Renal pelvis (tissue), 4 donors: ENCODE measurements around the gene SHC4. TPM values are rescaled to one million over a fixed set of nuclear protein-coding genes. Genes with fewer than 3 reads are reported as not detected.

Experiments used
- DNase-seq: peaks from one replicate; pipeline ENCODE4 v3.0.0-alpha.2; 2013
- polyA plus RNA-seq, 3 donors: library from polyadenylated mRNA; unstranded; fragments of 120-200 nt; gene quantifications; one replicate each; pipeline ENCODE4 v1.2.1, GENCODE V29; 2013; ENCODE audit not compliant: insufficient read length in 3 of 3

SHC4 gene
- polyA plus RNA-seq, 3 donors: 1.8 to 2.4 (median 2.3) TPM

DNA sequence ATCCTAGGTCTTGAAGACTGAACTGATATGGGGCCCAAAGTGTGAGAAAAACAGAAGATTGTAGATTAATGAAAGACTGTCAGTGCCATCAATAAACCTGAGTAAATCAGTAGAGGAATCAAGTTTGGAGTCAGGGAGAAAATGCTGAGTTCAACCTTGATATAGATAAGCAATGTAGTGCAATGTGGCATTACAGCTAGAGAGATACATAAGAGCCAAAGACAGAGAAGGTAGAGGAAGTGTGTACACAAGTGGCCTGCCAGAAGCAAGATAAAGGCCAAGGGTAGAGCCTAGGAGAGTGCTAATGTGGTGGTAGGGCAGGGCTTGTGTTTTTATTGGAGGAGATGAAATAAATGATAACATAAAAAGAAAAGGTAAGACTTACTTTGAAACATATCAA, 111.8 kb downstream of the SHC4 start:
- DNase-seq: no peak

DNA sequence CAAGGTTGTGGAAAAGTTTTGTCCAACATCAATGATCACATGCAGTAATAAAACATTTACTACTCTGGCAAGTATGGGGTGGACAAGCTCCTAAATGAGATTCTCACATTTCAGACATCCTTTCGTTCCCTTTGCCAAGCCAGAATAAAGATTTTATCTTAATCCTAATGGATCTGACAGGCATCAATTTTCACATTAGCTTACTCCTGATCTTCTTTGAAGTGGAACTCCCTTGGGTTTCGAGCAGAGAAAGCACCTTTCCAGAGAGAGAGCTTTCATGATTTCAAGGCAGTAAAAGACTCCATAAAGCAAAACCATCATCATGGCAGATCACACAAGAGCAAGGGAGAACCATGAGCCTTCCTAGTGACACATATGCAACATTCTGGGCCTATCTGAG, 113.1 kb downstream of the SHC4 start:
- DNase-seq: no peak

DNA sequence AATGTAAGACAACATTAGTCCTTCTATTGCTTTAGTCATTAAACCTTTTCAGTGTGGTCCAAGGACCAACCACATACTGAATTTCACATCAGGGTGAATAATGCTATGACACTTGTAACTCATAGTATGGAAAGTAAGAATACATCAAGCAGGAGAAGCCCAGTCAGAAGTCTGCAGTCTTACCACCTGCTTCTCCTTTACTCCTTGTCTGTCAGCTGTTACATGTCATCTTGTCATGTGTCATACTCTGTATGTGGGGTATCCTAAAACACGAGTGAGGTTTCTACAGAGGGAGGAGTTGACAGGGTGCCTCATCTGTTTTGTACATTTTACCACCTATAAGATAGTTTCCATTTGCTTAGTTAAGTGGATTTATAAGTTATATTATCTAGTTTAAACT, 118.6 kb downstream of the SHC4 start:
- DNase-seq: no peak

DNA sequence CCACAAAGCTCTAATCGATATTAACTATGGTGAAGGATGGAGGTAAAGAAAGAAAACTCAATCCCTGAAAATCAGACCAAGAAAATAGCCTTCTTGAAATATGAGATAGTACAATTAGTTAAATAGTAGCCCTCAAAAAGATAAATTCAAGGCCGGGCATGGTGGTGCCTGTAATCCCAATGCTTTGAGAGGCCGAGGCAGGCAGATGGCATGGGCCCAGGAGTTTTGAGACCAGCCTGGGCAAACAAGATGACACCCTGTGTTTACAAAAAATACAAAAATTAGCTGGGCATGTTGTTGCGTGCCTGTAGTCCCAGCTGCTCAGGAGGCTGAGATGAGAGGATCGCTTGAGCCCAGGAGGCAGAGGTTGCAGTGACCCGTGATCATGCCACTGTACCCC, 121.2 kb downstream of the SHC4 start:
- DNase-seq: no peak

DNA sequence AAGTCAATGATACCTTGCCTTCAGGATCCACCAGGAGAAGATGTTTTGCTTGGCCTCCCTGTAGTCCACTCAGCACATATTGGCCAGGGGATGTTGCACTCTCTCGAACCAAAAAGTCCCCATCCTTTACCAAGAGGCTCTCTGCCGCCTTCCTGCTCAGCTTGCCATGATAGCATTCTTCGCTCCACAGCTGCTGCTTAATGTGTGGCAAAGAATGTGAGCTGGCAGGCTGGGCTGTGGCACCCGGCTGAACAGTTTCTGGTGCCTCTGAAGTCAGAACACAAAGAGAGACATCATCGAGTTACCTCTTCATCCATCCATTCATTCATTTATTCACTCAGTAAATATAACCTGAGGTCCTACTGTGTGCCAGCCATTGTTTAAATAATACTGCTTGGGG, 129.0 kb downstream of the SHC4 start:
- no peak for DNase-seq

DNA sequence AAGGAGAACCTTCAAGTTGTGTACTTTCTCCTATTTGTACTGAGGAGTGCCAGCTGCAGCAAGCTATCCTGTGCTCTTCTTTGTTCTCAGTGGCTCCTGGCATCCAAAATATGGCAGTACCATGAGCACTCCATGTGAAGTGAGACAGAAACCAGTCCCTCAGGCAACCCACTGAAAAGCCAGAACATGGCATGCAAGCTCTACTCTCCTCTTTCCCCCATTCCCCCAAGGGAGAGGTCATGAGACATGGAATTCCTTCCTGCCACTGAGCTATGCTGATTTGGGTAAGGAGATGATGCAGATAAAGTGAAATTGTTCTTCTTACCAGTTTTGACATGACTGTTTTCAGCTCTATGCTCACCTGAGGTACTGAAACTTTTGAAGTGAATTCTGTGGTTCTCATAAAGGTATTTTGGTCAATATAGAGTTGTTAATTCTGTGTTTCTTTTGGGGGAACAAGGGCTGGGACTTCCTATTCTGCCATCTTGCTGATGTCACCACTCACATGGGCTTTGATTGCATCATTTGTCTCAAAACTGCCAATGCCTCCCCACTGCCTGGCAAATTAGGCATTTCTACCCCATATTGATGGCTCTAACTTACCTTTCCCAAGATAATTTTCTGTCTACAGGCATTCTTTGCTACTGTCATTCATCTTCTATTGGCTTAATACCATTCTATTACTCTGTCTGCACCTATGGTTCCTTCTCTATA, 130.0 kb downstream of the SHC4 start:
- DNase-seq: no peak

DNA sequence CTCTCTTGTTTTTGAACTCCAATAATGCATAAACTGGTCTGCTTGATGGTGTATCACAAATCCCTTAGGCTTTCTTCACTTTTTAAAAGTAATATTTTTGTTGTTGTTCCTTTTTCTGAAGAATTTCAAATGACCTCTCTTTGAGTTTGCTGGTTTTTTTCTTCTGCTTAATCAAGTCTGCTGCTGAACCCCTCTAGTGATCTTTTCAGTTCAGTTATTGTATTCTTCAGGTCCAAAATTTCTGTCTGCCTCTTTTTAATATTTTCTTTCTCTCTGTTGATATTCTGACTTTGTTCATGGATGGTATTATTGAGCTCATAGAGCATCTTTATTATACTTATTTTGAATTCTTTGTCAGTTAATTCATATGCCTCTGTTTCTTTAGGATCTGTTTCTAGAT, 131.1 kb downstream of the SHC4 start:
- DNase-seq: no peak

DNA sequence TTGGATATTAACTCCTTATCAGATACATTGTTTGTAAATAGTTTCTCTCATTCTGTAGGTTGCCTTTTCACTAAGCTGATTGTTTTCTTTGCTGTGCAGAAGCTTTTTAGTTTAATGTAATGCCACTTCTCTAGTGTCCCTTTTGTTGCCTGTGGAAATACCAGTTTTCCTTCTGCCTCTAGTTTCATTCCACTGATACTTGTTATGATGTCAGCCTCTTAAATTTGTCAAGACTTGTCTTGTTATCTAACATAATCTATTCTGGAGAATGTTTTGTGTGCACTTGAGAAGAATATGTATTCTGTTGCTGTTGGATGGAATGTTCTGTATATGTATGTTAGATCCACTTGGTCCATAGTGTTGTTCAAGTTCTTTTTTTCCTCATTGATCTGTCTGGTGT, 134.8 kb downstream of the SHC4 start:
- no peak for DNase-seq

DNA sequence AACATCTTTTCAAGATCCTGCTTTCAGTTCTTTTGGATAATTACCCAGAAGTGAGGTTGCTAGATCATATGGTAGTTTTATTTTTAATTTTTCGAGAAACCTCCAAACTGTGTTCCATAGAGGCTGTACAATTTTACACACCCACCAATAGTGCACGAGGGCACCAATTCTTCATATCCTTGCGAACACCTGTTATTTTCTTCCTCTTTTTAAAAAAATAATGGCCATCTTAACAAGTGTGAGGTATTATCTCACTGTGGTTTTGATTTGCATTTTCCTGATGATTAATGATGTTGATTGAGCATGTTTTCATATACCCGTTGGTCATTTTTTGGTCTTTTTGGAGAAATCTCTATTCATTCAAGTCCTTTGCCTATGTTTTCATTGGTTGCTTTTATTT, 135.2 kb downstream of the SHC4 start:
- no peak for DNase-seq

DNA sequence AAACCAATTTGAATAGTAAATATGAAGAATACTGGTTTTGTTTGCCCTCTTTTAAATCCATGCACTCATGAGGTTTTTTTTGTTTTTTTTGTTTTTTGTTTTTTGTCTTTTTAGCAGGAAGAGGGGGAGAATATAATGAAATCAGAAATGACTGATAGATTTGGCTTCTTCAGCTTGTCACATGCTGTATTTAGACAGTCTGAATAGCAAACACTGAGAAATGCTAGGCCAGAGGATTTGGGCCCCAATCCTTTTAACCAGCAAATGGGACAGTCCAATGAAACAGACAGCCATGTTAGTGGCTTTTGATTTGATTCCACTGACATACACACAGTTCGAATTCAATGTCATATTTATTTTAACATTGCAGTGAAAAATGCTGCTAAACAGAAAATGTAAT, 138.6 kb downstream of the SHC4 start:
- no peak for DNase-seq

DNA sequence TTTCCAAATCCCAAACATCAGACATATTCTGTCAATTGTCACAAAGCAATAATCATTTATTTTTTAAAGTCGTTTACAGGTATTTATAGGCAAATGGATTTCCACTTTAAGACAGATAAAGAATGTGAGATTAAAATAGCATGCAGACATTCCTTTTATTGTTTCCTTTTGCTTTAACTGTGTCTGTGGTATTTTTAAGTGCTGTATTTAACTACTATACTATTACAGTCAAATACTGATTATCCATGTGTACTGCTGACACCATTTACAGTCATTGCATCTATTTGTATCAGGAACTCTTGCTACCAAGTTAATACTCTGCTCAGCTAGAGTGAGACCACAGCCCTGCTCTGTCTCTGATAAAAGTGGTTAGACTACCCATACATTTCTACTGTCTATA, 140.0 kb downstream of the SHC4 start:
- DNase-seq: no peak

DNA sequence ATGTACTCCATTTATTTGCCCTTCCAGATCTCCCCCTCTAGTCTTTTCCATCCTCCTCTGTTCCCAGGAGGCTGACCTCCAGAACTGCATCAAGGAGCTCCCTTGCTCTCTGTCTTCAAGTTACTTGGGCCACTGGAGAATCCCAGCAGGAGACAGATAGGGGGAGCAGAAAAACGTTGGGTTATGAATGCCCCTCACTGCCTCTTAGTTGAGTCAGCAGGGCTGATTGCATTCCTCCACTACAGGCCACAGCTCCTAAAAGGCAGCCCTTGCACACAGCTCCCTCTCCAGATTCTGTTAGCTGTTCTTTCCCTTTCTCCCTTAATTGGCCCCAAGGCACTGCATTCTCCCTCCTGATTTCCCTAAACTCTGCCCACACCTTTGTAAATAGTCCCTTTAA, 140.5 kb downstream of the SHC4 start:
- no peak for DNase-seq

DNA sequence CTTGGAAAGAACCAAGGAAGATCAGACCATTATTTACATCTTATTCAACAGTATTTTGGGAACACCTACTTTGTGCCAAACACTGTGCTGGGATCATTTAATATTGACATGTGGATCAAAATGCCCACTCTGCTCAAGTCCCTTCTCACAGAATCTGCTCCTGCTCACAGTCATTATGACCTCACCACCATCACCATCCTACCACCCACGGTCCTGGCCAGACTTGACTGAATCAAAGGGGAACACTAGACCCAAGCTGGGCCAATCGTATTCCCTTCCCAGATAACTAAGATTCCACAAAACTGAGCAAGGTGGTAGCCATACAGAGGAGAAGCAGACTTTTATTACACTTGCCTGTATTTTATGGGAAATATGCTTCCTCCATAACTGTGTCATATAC, 149.4 kb downstream of the SHC4 start:
- no peak for DNase-seq

DNA sequence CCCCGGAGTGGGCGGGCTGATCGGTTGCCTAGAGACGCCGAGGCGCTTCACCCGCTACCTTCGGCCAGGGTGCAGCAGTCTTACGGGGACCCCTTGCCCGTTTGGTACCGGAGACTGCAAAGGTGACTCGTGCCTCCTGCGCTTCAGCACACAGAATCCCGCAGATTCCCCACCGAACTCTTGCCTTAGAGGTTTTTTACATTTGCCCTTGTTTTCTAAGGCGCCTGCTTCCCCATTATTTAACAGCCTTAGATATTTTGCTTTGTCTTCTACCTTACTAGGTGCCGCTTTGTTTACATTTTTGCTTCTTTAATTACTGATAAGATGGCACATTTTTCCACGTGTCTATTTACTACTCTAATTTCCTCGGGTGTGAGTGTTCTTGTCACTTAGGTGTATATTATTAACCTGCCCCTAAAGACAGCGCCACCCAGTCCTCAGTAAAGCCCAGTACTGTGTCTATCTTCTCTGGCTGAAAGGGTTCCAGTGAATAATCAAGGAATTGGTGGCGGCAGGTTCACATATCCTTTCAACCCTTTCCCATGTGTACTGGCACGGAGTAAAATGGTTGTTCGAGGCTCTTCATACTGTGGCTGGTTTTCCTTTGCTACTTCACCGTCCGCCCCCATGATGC, 152.3 kb downstream of the SHC4 start:
- DNase-seq: no peak

DNA sequence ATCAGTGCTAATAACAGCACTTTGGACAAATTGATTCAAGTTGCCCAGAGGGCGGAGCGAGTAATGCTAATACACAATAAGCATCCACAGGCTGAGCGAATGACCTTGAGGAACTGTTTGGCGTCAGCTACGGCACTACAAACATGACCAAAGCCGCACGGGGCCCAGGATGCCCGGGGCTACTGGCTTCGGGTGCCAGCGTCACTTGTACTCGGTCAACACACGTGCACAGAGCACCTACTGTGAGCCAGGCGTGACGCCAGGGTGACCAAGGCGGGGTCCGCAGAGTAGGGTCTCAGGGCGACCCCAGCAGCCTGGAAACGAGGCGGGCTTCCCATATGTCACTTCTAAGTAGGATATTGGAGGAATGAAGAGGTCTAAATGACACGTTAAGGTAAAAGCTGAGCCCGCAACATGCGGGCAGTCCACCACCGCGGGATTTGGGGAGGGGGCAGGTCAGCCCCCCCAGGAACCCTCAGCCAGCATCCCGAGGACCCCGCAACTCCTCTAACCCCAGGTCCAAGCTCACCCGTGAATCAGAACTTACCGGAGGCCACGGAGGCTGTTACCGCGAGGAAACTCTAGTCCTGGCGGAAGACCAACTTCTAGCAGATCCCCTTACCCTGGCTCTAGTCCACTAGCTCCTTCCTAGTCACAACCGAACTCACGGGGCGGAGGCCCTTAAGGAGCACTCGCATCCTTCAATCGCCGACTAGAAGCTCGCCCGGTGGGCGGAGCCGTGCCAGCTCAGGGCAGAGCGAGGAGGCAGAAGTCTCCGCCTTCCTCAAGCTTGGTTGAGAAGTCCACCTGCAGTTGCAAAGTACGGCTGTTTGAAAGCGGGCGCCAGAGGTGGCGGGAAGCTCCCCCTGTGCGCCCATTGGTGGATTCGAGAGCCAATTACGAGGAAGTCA, 153.1 kb downstream of the SHC4 start, which contains the start of gene CEP152:
TSS of gene CEP152 (minus strand) at position 656 of the 911 bp plus-strand sequence. CDS start 5,420 bp downstream, outside the sequence.
- DNase-seq: peak; percentile 99

DNA sequence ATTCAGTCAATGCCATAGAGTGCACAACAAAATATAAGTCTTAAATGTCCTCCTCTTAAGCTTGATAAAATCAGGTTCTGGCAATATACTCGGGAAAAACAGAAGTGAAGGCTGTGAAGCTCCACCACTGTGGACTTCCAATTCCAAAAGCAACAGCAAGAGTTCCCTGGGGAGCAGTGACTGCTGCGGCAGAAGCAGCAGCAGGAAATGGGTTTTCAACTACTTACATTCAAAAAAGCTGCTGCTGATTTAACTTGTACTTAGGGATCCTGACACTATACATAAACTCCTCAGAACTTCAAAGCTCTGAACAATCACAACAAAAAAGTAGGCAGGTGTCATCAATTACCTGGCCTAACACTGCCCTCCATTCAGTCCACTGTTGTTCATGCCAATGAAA, 157.6 kb downstream of the SHC4 start:
- DNase-seq: no peak

DNA sequence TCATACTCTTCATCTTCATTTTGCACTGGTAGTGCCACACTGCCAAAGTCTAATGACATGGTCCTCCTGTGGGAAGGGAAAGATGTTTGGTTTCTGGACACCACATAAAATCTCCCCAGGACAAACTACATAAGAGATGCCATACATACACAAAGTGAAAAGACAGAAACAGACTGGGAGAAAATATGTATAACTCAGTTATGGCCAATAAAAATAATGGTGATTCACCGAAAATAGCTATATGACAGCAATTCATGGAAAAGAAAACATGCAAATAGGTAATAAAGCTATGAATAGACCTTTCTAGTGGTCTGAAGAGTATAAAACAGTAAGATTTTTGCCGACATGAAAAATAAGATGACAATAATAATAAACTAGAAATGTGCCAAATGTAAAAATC, 158.1 kb downstream of the SHC4 start:
- DNase-seq: no peak

DNA sequence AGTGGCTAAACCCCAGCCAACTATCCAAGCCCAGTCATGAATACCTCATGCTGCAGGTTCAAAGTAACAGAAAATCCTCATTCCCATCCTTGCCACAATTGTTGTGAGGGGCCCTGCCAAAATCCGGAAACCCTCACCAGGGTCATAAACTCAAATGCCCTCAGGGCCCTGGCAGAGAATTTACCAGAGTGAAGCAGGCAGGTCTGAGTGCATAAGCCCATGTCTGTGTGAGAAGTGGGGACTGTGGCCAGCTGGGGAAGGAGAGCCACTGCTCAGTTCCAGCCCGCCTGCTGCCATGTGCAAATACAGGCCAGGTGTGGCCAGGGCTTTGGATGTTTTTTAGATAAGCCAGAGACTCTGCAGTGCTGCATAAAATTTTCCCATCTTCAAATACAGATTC, 159.8 kb downstream of the SHC4 start:
- no peak for DNase-seq

DNA sequence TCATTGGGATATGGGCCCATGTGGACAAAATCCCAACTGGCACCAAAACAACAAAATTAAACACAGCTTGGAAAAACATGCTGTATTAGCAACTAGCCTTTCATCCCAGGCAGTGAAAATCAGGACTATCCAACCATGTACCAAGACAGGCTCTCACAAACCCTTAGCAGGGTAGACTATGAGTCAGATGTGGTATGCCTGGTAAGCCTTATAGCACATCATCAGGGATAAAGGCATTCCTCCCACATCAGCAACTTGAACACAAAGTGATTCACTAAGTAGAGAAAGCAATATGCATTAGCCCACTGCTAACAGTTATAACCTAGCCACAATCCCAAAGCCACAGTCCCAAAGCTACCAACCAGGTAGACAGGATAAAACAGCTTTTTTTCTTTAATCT, 160.9 kb downstream of the SHC4 start:
- no peak for DNase-seq

DNA sequence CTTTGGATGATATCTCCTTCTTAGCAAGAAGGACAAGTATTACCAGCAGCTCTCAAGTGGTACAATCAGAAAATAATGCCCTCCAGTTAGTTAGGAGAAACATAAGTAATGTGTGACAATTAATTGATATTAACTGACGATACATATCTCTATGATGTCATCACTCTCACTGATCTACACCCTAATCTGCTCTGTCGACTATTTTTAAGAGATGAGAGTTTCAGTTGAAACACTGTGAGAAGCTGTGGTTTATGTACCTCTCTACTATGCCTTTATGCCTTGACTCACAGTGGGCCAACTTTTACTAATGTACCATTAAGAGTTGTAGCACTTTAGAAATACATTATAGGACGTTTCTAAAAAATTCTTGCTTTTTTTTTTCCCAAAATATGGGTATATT, 161.5 kb downstream of the SHC4 start:
- DNase-seq: no peak

DNA sequence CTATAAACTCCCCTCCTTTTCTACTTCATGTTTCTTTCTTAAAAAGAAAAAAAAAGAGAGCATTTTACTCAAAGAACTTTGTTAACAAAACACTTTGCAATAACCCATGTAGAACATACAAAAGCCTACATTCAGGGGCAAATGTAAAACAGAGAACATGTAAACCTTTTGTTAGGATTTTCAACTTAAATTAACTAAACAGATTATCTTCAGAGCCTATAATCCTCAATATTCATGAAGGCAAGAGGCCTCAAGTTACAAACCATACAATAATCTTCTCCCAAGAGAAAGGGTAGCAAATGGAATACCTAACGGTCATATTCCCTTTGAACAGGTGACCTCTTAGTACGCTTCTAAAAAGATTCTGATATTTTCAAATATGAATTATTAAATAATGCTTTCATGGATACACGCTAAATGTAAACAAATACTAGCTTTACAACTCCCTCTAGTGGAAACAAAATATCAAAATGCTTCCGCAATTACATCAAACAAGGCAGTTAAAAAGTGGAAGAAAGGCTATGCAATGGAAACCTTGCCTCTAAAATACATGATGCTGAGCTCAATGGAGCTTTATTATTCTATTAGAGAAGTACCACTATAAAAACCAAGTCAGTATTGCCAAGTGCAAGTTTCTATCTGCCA, 162.8 kb downstream of the SHC4 start:
- no peak for DNase-seq

DNA sequence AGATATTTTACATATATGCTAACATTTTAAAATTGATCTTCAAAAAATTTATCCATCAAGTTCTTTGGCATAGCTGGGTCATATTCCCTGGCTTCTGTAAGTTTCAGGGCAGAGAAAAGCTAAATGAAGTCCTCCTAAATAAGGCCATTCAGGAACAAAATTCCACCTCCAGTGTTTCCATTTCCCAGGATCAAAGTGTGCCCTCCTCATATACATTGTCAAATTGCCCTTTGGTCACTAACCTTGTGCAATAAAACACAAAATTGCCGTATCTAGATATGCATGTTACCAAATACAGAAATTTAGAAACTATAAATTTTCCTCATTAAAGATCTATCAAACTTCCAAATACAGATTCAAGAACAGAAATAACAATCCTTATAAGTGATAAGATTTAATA, 163.5 kb downstream of the SHC4 start:
- no peak for DNase-seq
